GM12891 (cell line): Measurements from ENCODE around the gene MLC1.

Source experiments
- DNase-seq: peaks from one replicate; pipeline ENCODE4 v3.0.0; 2011; ENCODE audit warnings: low spot score; ENCODE audit not compliant: insufficient read length
- FAIRE-seq: peaks from 2 replicates; lab custom pipeline; 2011; peaks lifted over from hg19 to GRCh38; lab: Jason Lieb, UNC
- PAX5 ChIP-seq: IDR thresholded peaks from 2 replicates; pipeline ENCODE4 v1.6.1; 2011; ENCODE audit warnings: low read length, moderate library complexity, mild to moderate bottlenecking; ENCODE audit not compliant: insufficient read depth, severe bottlenecking
- POLR2A ChIP-seq: IDR thresholded peaks from 2 replicates; pipeline ENCODE4 v1.6.1; 2011; ENCODE audit warnings: low read depth, low read length, control low read depth
- POLR2AphosphoS5 ChIP-seq: IDR thresholded peaks from 2 replicates; pipeline ENCODE4 v1.6.1; 2011; ENCODE audit warnings: low read depth, low read length, control low read depth
- POU2F2 ChIP-seq: IDR thresholded peaks from 2 replicates; pipeline ENCODE4 v1.6.1; 2011; ENCODE audit warnings: low read depth, mild to moderate bottlenecking, control low read depth, low read length, moderate library complexity
- SPI1 ChIP-seq: IDR thresholded peaks from 2 replicates; pipeline ENCODE4 v1.6.1; 2011; ENCODE audit warnings: low read depth, low read length, control low read depth
- TAF1 ChIP-seq: IDR thresholded peaks from 2 replicates; pipeline ENCODE4 v1.6.1; 2011; ENCODE audit warnings: low read depth, low read length, control low read depth

Gene MLC1

GRCh38 chr22:50118557-50119168 lies 33.4 kb upstream of the MLC1 start:
- FAIRE-seq = no peak
- no peak for DNase-seq
- TF ChIP-seq SPI1 = no peak
- TF ChIP-seq PAX5 = no peak
- no peak for TF ChIP-seq POLR2AphosphoS5
- no peak for TF ChIP-seq POLR2A
- TF ChIP-seq TAF1 = no peak
- no peak for TF ChIP-seq POU2F2

- TF ChIP-seq PAX5 (no peak), POLR2AphosphoS5 (no peak), SPI1 (no peak), TAF1 (no peak), POLR2A (no peak), POU2F2 (no peak)
- no peak for FAIRE-seq
- no peak for DNase-seq
Measured at GRCh38 chr22:50118129-50118528, 32.9 kb upstream of the MLC1 start.

DNA sequence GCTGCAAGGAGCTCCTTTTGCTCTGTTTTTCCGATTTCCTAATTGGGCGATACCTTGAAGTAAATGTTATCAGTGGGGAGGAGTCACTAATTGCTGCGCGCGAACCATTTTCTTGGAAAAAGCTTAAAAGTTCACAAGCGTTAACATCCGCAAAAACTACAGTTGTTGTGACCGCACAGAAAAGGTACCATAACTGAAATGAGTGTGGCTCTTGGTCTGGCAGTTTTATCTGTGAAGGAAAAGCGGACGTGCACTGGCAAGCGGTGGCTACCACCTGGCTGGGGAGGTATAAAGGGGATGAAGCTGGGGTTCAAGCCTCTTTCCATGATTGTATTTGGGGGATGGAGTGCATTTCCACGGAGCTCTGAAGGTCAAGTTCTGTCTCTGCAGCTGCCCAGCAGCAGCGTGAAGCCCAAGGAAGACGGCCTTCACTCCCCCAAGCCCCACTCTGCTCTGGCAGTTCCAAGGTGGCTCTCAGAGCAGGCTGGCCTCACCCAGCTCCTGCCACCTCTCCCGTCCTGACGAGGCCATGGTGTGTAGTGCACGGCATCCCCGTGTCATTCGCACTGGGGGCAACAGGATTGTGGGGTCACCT lies 32.0 kb upstream of the MLC1 start:
- DNase-seq (no peak), FAIRE-seq (no peak)
- TF ChIP-seq PAX5 (no peak), SPI1 (no peak), POU2F2 (no peak), POLR2A (no peak), POLR2AphosphoS5 (no peak), TAF1 (no peak)

DNA sequence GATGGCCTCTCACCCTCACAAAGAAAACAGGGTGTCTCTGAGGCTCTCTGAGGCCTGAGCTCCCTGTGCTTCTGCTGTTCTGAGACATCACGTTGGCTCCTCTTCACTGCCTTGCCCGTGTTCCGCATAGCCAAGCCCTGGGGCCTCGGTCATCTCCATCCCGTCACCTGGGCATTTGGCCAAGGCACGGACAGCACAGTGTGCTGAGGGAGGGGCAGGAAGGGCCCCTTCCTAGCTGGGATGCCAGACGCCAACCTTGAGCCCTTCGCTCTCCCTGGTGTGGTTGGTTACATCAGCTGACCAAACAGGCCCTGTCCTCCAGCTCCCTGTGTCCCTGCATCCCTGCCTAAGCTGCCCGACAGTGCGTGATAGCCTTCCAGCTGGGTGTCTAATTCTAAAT lies 30.5 kb upstream of the MLC1 start:
- TF ChIP-seq PAX5 = no peak
- TF ChIP-seq SPI1 = no peak
- no peak for TF ChIP-seq POU2F2
- no peak for TF ChIP-seq POLR2AphosphoS5
- TF ChIP-seq POLR2A = no peak
- no peak for TF ChIP-seq TAF1
- FAIRE-seq (no peak), DNase-seq (no peak)

DNA sequence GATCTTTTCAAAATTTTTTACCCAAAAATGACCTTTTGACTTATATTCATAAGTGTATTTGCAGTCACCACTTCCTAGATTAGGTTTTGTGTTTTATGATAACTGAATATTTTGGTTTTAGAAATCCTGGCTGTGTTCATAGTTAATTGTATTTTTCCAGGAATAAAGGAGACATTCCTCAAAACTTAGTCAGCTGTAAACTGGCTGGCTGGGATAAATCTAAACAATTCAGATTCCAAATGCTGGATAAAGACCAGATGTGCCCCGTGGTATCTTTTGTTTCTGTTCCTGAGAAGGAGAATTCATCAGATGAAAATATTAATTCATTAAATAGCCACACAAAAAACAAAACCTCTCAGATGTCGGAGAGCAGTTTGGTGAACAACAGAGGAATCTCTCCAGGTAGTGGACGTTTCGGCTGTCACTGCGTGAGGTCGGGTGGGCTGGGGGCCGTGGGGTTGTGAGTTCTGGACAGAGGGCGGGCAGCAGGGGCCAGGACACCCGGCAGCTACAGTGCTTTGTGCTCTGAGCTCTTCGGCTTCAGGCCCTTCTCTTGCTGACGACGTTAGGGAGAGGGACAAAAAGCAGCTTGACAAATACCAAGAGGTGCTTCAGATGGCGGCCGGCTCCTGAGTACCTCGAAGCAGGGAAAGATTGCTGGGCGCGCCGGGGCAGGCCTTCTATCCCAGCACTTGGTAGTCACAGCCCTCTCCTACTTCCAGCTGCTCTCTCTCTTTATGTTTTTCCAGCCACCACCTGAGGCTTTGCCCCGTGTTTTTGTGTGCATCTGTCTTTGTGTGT lies 29.2 kb upstream of the MLC1 start:
- FAIRE-seq (no peak), DNase-seq (no peak)
- TF ChIP-seq POLR2A (no peak), SPI1 (no peak), POU2F2 (no peak), PAX5 (no peak), TAF1 (no peak), POLR2AphosphoS5 (no peak)

GRCh38 chr22:50112151-50113118 lies 27.2 kb upstream of the MLC1 start:
- FAIRE-seq = no peak

DNA sequence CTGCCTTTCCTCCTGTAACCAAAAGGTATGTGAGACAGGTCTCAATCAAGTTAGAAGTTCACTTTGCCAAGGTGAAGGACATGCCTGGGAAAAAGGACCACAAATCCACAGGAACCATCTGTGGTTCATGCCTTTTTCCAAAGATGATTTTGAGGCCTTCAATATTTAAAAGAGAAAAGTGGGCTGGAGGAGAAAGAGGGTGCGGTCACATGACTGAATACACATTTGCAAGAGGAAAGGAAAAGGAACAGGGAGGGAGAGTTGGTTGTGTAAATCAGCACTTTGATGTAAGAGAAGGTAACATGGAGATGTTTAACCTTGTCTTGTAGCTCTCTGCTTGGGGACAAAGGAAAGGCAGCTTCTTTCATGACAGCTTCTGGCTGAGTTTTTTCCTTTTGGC lies 25.8 kb upstream of the MLC1 start:
- FAIRE-seq (no peak), DNase-seq (no peak)
- TF ChIP-seq TAF1 (no peak), POLR2AphosphoS5 (no peak), SPI1 (no peak)

More at GRCh38 chr22:50112151-50113118, 27.2 kb upstream of the MLC1 start:
- no peak for TF ChIP-seq POLR2AphosphoS5
- TF ChIP-seq POLR2A = no peak
- TF ChIP-seq POU2F2 = no peak
- TF ChIP-seq TAF1 = no peak
- TF ChIP-seq PAX5 = no peak
- TF ChIP-seq SPI1 = no peak
- no peak for DNase-seq

- no peak for FAIRE-seq
- no peak for DNase-seq
- TF ChIP-seq TAF1 (no peak), POU2F2 (no peak), POLR2A (no peak), PAX5 (no peak)
Measured at GRCh38 chr22:50107529-50107928, 22.3 kb upstream of the MLC1 start.
